ENCODE results near the gene MYEF2. TPM values are rescaled to one million over a fixed set of nuclear protein-coding genes. Genes with fewer than 3 reads are reported as not detected.
A peak's percentile ranks its signal among the peaks of the same experiment; 100 is the strongest.

Gene MYEF2
- 5.6 and 7.6 TPM in 2 replicates for total RNA-seq (2014; rRNA removed; shearing (Covaris generic); ENCODE audit: low replicate concordance)

GRCh38 chr15:48177766-48178647 lies at the start of gene MYEF2:
TSS of gene MYEF2 (minus strand) at chr15:48178295. CDS start at chr15:48178237, 58 bp downstream.
- no peaks in the 10 kb centered on the region for H3K27me3 ChIP-seq
- peak within 1 kb of the TSS; percentile 65 for H3K4me3 ChIP-seq
- H3K36me3 ChIP-seq, result no peaks in the 10 kb centered on the region
- H3K9me3 ChIP-seq, result peaks cover 6% of the 10 kb centered on the region
- peak; percentile 84 for DNase-seq

GRCh38 chr15:48225771-48226170 lies 47.7 kb upstream of the MYEF2 start:
- no peaks in the 10 kb centered on the region for H3K27me3 ChIP-seq

GRCh38 chr15:48222627-48223026 lies 44.5 kb upstream of the MYEF2 start:
- no peaks in the 10 kb centered on the region for H3K9me3 ChIP-seq
- no peaks in the 10 kb centered on the region for H3K36me3 ChIP-seq
- no peaks in the 10 kb centered on the region for H3K27me3 ChIP-seq
- H3K4me3 ChIP-seq, result no peak overlapping the region
- DNase-seq, result peak; percentile 14

More at GRCh38 chr15:48225771-48226170, 47.7 kb upstream of the MYEF2 start:
- Histone ChIP-seq H3K9me3 (no peaks in the 10 kb centered on the region), H3K4me3 (no peak overlapping the region), H3K36me3 (no peaks in the 10 kb centered on the region)
- no peak for DNase-seq

- Histone ChIP-seq H3K27me3 (no peaks in the 10 kb centered on the region), H3K36me3 (no peaks in the 10 kb centered on the region)
- peak; percentile 65 for DNase-seq
These were observed 43.8 kb upstream of the MYEF2 start for GRCh38 chr15:48221885-48222284.

GRCh38 chr15:48221261-48221660 lies 43.2 kb upstream of the MYEF2 start:
- no peak overlapping the region for H3K4me3 ChIP-seq

More at GRCh38 chr15:48221885-48222284, 43.8 kb upstream of the MYEF2 start:
- Histone ChIP-seq H3K4me3 (no peak overlapping the region), H3K9me3 (no peaks in the 10 kb centered on the region)

GRCh38 chr15:48205981-48206380 lies 27.9 kb upstream of the MYEF2 start, which contains the start of gene SLC12A1:
TSS of gene SLC12A1 (plus strand) at chr15:48206302. CDS start at chr15:48207720, 1,418 bp downstream.
- DNase-seq, result no peak
- peaks cover 2% of the 10 kb centered on the region; the same call in 1 of the 2 replicates for H3K27me3 ChIP-seq
- no peak within 1 kb of the TSS for H3K4me3 ChIP-seq

More at GRCh38 chr15:48221261-48221660, 43.2 kb upstream of the MYEF2 start:
- no peaks in the 10 kb centered on the region; the same call in 1 of the 2 replicates for H3K9me3 ChIP-seq
- H3K27me3 ChIP-seq, result no peaks in the 10 kb centered on the region
- no peak for DNase-seq
- H3K36me3 ChIP-seq, result no peaks in the 10 kb centered on the region

GRCh38 chr15:48202068-48202467 lies 24.0 kb upstream of the MYEF2 start:
- Histone ChIP-seq H3K4me3 (no peak overlapping the region), H3K36me3 (no peaks in the 10 kb centered on the region), H3K27me3 (peaks cover 14% of the 10 kb centered on the region), H3K9me3 (no peaks in the 10 kb centered on the region)
- no peak for DNase-seq

More at GRCh38 chr15:48205981-48206380, 27.9 kb upstream of the MYEF2 start, which contains the start of gene SLC12A1:
- Histone ChIP-seq H3K36me3 (no peaks in the 10 kb centered on the region), H3K9me3 (no peaks in the 10 kb centered on the region)

- no peak for DNase-seq
- Histone ChIP-seq H3K27me3 (peaks cover 11% of the 10 kb centered on the region), H3K36me3 (no peaks in the 10 kb centered on the region), H3K9me3 (no peaks in the 10 kb centered on the region), H3K4me3 (no peak within 1 kb of the TSS)
These were observed 13.6 kb upstream of the MYEF2 start, which contains the start of gene CTXN2 for GRCh38 chr15:48191574-48192225. TSS of gene CTXN2 (plus strand) at chr15:48191665. CDS start at chr15:48201301, 9,636 bp downstream.

GRCh38 chr15:48190932-48191573 lies 13.0 kb upstream of the MYEF2 start:
- peak; percentile 49 for DNase-seq
- H3K27me3 ChIP-seq, result peaks cover 11% of the 10 kb centered on the region
- H3K4me3 ChIP-seq, result no peak overlapping the region

GRCh38 chr15:48186271-48186670 lies 8.2 kb upstream of the MYEF2 start:
- Histone ChIP-seq H3K36me3 (no peaks in the 10 kb centered on the region), H3K9me3 (no peaks in the 10 kb centered on the region), H3K4me3 (no peak overlapping the region), H3K27me3 (peaks cover 6% of the 10 kb centered on the region)
- DNase-seq, result no peak

More at GRCh38 chr15:48190932-48191573, 13.0 kb upstream of the MYEF2 start:
- no peaks in the 10 kb centered on the region for H3K36me3 ChIP-seq
- no peaks in the 10 kb centered on the region for H3K9me3 ChIP-seq

- no peak for DNase-seq
These were observed 7.4 kb upstream of the MYEF2 start for GRCh38 chr15:48185529-48185928.

GRCh38 chr15:48182749-48183148 lies 4.7 kb upstream of the MYEF2 start:
- Histone ChIP-seq H3K9me3 (no peaks in the 10 kb centered on the region), H3K36me3 (no peaks in the 10 kb centered on the region), H3K27me3 (peaks cover 4% of the 10 kb centered on the region), H3K4me3 (no peak overlapping the region)
- DNase-seq, result no peak

More at GRCh38 chr15:48185529-48185928, 7.4 kb upstream of the MYEF2 start:
- H3K9me3 ChIP-seq, result no peaks in the 10 kb centered on the region
- no peaks in the 10 kb centered on the region for H3K36me3 ChIP-seq
- H3K4me3 ChIP-seq, result no peak overlapping the region
- H3K27me3 ChIP-seq, result peaks cover 6% of the 10 kb centered on the region

GRCh38 chr15:48178648-48178931 lies 495 bp upstream of the MYEF2 start:
- Histone ChIP-seq H3K27me3 (no peaks in the 10 kb centered on the region; the same call in 1 of the 2 replicates), H3K4me3 (peak overlapping the region; percentile 65), H3K36me3 (no peaks in the 10 kb centered on the region), H3K9me3 (peaks cover under 1% of the 10 kb centered on the region)
- DNase-seq, result no peak

GRCh38 chr15:48177383-48177765 lies 721 bp downstream of the MYEF2 start:
- no peaks in the 10 kb centered on the region for H3K36me3 ChIP-seq
- H3K27me3 ChIP-seq, result no peaks in the 10 kb centered on the region
- peak overlapping the region; percentile 65 for H3K4me3 ChIP-seq
- DNase-seq, result no peak
- H3K9me3 ChIP-seq, result peaks cover 11% of the 10 kb centered on the region

- Histone ChIP-seq H3K9me3 (peaks cover 11% of the 10 kb centered on the region), H3K27me3 (no peaks in the 10 kb centered on the region), H3K4me3 (peak overlapping the region; percentile 65), H3K36me3 (no peaks in the 10 kb centered on the region)
- no peak for DNase-seq
These were observed 1.1 kb downstream of the MYEF2 start for GRCh38 chr15:48176957-48177356.

- no peak for DNase-seq
- H3K4me3 ChIP-seq, result no peak overlapping the region
- peaks cover 11% of the 10 kb centered on the region for H3K9me3 ChIP-seq
- H3K27me3 ChIP-seq, result no peaks in the 10 kb centered on the region
- H3K36me3 ChIP-seq, result no peaks in the 10 kb centered on the region
These were observed 2.0 kb downstream of the MYEF2 start for GRCh38 chr15:48176112-48176511.

GRCh38 chr15:48175126-48175525 lies 3.0 kb downstream of the MYEF2 start:
- no peaks in the 10 kb centered on the region for H3K36me3 ChIP-seq
- H3K27me3 ChIP-seq, result no peaks in the 10 kb centered on the region
- H3K4me3 ChIP-seq, result no peak overlapping the region
- peaks cover 11% of the 10 kb centered on the region for H3K9me3 ChIP-seq
- no peak for DNase-seq
